ENCODE data around the gene PTBP1.
A peak's percentile ranks its signal among the peaks of the same experiment; 100 is the strongest.

Gene PTBP1

DNA sequence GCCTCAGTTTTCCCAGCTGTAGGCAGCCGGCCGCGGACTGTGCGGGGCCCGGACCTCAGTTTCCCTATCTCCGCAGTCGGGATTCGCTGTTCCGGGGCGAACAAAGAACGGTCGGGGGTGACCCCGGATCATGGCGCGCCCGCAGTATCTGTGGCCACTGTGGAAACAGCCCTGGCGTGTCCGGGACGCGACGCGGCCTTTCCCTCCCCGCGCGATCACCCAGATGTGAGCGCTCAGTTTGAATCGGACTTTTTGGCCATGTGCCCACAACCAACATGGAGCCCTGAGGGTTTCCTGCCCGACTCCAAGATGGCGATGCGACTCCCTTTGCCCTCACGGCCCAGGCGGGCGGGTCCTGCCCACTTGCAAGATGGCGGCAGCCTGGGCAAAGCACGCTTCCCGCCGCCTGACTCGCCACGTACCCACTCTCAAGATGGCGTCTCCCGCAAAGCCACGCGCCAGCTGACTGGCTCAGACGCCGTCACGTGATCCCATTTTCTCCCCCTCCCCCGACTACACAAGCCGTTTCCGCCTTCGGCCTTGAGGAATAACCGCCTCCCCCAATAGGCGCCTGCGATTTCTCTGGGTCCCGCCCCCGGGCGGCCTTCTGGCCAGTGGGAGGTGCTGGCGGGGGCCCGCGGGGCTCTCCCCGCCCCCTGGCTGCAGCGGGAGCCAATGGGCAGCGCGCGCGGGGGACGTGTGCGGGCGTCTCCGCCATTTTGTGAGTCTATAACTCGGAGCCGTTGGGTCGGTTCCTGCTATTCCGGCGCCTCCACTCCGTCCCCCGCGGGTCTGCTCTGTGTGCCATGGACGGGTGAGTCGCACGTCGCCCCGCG is at the start of gene PTBP1:
Gene PTBP1, plus strand, starts transcription at position 761 of the 836 bp plus-strand sequence. Its CDS starts 46 bp downstream, at position 807.
- DNase-seq (ENCODE audit: low read depth, low spot score): peak; percentile 99

DNA sequence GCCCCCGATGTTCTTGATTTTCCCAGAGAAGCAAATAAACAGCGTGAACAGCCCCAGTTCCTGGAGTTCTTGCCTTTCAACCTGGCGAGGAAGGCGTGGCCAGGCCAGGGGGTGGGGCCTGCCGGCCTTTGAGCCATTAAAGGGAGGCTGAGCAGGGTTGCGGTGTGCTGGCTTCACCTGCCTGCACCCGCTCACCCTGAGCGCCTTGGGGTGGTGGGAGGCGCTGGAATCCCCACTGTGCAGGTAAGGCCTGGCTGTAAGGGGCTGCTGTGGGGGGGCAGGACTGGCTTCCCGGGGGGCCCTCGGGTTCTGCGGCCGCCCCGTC is 49.0 kb upstream of the PTBP1 start:
- DNase-seq (ENCODE audit: low read depth, low spot score): no peak

DNA sequence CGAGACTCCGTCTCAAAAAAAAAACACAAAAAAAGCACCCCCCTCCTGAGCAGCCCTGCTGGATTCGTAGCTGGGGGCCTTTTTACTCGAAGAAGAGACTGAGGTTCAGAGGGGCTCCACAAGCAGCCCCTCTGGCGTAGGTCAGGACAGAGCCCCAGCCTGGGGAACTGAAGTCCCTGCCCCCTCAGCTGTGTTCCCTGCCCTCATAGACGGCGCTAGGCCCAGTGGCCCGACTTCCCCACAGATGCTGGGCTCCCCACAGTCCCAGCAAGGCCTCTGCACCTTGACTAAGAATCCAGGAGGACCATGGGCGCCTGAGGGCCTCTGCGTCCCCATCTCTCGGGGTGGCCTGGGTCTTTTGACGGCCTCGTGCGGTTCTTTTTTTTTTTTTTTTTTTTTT is 47.4 kb upstream of the PTBP1 start:
- DNase-seq (ENCODE audit: low read depth, low spot score): no peak

- DNase-seq (ENCODE audit: low read depth, low spot score): no peak
These were observed 46.4 kb upstream of the PTBP1 start, which contains the start of gene MISP for GRCh38 chr19:750640-751423. Gene MISP, plus strand, starts transcription at chr19:751112. Its CDS starts 5,835 bp downstream, at chr19:756947.

DNA sequence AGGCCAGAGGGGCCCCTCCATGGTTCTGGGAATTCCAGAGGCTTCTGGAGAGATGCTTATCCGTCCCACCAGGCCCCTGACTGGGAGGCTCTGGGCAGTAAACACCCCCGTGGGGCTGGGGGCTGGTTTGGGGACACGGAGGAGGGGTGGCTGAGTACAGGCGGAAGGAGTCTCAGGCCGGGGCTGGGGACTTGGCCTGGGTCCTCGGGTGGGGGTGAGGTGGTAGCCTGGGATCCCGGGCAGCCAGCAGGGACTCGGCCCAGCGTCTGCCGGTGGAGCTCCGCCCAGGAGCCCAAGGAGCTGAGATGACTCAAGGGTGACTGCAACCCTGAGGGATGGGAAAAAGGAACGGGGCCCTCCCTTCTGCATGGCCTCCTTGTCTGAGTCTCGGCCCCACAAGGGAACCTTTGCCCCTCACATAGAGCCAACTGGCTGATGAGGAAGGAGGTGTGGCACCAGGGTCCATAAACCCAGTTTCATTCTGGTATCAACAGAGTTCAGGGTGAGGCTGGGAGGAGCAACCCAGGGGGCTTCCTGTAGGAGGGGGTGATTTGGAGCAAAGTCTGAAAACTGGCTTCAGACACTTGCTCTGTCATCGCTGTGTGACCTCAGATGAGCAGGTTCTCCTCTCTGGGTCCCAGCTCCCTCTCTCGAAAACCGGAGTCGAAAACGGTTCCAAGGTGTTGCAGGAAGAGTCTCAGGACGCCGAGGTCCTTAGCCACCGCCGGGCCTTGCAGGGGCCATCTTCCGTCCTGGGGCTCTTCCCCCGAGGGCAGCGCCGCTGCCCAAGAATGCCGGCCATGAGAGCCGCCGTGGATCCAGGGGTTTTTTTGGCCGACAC is 45.5 kb upstream of the PTBP1 start:
- no peak for DNase-seq (ENCODE audit: low read depth, low spot score)

DNA sequence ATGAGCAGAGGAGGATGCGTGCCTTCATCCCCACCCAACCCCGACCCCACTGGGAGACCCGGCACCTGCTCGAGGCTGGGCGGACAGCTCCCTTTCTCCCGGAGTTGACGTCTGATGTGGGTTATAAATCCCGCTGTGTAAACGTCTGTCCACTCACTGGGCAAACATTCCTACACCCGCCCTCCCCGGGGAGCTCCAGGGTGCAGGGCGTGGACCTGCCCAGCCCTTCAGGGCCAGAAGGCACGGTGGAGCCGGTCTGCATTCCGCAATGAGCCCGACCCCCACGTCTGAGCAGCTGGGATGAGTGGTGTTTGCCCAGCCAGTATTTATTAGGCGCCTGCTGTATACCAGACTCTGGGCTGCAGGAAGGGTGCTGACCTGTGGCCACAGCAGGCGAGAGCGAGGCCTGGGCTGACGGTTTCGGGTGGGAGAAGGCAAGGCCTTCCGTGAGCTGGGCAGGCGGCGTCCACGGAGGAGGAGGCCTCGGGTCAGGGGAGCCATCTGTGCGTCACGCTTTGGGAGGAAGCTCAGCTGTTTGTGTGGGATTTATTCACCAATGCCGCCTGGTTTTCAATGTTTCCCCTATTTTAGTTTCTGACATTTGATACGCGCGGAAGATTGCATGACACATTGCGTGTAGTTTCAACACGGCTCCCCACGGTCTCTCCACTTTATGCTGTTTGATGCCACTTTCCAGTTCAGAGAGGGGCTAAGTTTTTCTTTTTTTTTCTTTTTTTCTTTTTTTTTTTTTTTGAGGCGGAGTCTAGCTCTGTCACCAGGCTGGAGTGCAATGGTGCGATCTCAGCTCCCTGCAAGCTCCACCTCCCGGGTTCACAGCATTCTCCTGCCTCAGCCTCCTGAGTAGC is 44.4 kb upstream of the PTBP1 start:
- no peak for DNase-seq (ENCODE audit: low read depth, low spot score)

- no peak for DNase-seq (ENCODE audit: low read depth, low spot score)
These were observed 42.7 kb upstream of the PTBP1 start for GRCh38 chr19:754530-754929.

DNA sequence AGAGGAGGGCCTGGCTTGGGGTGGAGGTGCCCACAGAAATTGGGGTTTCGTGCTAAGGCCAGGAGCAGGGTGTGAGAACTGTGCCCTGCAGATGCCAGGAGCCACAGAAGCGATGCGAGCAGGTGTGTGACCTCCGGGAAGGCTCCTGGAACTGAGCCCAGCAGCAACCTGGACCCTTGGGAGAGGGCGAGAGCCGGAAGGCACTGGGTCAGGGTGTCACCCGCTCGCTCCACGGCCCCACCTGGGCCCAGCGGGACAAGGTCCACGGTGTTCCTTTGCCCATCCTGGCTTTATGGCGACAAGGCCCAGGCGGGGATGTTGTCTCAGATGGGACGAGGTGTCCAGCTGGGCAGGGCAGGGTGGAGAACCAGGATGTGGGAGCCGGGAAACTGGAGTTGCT is 42.2 kb upstream of the PTBP1 start:
- no peak for DNase-seq (ENCODE audit: low read depth, low spot score)

GRCh38 chr19:756236-756635 is 41.0 kb upstream of the PTBP1 start:
- no peak for DNase-seq (ENCODE audit: low read depth, low spot score)

GRCh38 chr19:756821-757688 is 40.2 kb upstream of the PTBP1 start:
- DNase-seq (ENCODE audit: low read depth, low spot score): no peak

- no peak for DNase-seq (ENCODE audit: low read depth, low spot score)
These were observed 39.2 kb upstream of the PTBP1 start for GRCh38 chr19:757811-758668.

DNA sequence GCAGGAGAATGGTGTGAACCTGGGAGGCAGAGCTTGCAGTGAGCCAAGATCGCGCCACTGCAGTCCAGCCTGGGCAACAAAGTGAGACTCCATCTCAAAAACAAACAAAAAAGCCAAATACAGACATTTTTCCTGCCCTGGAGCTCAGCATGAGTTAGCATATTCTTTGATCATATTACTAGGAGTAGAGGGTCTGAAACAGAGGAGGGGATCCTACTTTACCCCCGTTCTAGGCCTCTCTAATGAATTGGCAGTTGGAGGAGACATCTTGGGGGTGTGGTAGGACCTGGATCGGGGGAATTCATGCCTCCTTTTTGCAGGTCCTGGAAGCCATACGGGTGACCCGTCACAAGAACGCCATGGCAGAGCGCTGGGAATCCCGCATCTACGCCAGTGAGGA is 34.1 kb upstream of the PTBP1 start:
- no peak for DNase-seq (ENCODE audit: low read depth, low spot score)

DNA sequence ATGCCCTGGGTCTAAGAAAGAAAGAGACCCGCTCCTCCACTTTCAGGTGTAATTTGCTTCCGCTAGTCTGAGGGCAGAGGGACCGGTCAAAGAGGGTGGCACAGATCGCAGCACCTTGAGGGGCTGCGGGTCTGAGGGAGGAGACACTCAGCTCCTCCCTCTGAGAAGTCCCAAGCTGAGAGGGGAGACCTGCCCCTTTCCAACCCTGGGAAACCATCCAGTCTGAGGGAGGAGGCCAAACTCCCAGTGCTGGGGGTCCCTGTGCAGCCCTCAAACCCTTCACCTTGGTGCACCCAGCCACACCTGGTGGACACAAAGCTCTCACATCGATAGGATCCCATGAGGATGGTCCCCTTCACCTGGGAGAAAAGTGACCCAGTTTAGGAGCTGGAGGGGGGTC is 33.4 kb upstream of the PTBP1 start:
- DNase-seq (ENCODE audit: low read depth, low spot score): no peak

- no peak for DNase-seq (ENCODE audit: low read depth, low spot score)
These were observed 33.0 kb upstream of the PTBP1 start for GRCh38 chr19:764301-764700.

DNA sequence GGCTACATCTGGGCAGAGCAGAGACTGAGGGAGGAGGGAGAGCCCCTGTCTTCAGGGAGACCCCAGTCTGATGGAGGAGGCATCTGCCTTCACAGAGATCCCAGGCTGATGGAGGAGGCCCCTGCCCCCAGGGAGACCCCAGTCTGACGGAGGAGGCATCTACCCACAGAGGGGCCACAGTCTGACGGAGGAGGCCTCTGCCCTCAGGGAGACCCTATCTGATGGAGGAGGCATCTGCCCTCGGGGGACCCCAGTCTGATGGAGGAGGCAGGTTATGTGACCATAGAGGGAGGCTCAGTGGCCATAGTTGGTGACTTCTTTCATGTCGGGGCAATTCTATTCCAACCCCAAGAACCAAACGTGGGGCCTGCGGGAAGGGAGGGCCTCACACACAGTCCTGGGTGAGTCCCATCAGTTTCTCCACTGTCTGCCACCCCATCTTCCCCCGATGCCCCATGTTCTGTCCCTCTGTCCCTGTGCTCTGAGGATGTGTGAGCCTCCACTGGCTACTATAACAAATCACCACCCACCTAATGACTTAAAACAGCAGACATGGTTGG is 32.0 kb upstream of the PTBP1 start:
- no peak for DNase-seq (ENCODE audit: low read depth, low spot score)

GRCh38 chr19:768424-768823 is 28.8 kb upstream of the PTBP1 start:
- no peak for DNase-seq (ENCODE audit: low read depth, low spot score)

- no peak for DNase-seq (ENCODE audit: low read depth, low spot score)
These were observed 27.6 kb upstream of the PTBP1 start for GRCh38 chr19:769616-770015.

- DNase-seq (ENCODE audit: low read depth, low spot score): no peak
These were observed 25.9 kb upstream of the PTBP1 start for GRCh38 chr19:771332-771785.

DNA sequence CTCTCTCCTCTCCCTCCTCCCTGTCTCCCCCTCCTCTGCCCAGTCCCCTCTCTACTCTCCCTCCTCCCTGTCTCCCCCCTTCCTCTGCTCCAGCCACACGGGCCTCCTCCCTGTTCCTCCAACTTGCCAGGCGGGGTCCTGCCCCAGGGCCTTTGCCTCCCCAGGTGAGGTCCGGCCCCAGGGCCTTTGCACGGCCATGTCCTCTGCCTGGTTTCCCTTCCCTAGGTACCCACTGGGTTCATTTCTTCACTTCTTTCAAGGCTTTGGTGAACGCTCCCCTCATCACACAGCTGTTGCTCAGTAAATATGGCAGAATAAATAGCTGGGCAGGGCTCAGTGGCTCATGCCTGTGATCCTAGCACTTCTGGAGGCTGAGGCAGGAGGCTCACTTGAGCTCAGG is 25.2 kb upstream of the PTBP1 start:
- DNase-seq (ENCODE audit: low read depth, low spot score): no peak

Data from activated CD4-positive, CD25-positive, alpha-beta regulatory T cell treated with anti-CD3 and anti-CD28 coated beads, Interleukin-2, amount 50 U/mL, for 16 hours (primary cell).